ENCODE results near the gene GPR158.
"Not testable (repeated sequence)": the region's sequence is repeated elsewhere in the genome, so short reads cannot be mapped to it uniquely, and the experiment has no call there.

GPR158 gene

DNA sequence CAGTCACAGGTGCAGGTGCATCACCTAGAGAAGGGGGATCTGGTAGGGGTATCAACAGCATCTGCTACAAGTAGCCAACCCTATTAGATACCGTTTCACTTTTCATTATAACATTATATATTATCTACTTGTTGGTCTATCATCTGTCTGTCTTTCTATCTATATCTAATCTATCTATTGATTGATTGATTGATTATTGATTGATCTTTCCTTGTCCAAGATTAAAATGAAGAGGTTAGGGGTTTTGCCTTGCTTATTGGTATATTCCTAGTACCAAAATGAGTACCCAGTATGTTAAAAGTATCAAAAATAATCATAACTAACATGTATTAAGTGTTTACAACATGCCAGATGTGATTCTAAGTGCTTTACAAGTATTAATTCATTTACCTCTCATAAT is 121.5 kb downstream of the GPR158 start:
- DNase-seq (ENCODE audit: low spot score), result no peak

- DNase-seq (ENCODE audit: low spot score), result no peak
Measured at GRCh38 chr10:25297466-25297865, 122.7 kb downstream of the GPR158 start.

- no peak for DNase-seq (ENCODE audit: low spot score)
Measured at GRCh38 chr10:25300073-25300472, 125.3 kb downstream of the GPR158 start.

DNA sequence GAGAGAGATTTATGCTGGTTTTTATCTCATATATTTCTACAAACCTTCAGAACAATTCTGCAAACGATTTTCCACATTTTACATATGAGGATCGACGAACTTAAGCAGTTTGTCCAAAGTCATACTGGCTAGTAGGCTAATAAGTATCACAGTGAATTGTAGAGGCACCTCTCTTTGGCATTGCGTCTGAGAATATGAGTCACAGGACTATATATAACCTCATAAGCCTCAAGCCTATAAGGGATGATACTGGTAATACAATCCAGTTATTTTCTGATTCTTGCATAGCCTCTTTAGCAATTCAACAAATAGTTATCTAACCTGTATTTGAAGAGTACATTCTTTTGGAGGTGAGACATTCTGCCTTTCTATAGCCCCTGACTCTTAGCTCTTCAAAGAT is 129.8 kb downstream of the GPR158 start:
- DNase-seq (ENCODE audit: low spot score), result no peak

DNA sequence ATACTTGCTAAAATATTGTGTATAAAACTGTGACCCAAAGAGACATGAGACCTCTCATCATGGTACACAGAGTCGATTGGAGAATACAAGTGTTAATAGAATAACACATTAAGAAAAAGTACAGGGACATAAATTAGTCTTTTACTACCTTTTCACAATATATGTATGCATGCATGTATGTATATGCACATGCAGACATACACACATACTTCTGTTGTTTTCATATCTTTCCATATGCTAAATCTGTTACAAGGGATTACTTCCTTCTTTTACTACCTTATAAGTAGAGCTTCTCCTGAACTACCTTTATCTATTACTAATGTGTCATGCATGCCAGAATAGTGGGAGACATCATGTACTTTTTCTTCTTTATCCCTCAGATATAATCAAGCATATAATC is 131.6 kb downstream of the GPR158 start:
- DNase-seq (ENCODE audit: low spot score), result no peak

GRCh38 chr10:25308278-25308677 is 133.5 kb downstream of the GPR158 start:
- DNase-seq (ENCODE audit: low spot score), result no peak

- DNase-seq (ENCODE audit: low spot score), result not testable (repeated sequence)
Measured at GRCh38 chr10:25317596-25318211, 142.9 kb downstream of the GPR158 start.

DNA sequence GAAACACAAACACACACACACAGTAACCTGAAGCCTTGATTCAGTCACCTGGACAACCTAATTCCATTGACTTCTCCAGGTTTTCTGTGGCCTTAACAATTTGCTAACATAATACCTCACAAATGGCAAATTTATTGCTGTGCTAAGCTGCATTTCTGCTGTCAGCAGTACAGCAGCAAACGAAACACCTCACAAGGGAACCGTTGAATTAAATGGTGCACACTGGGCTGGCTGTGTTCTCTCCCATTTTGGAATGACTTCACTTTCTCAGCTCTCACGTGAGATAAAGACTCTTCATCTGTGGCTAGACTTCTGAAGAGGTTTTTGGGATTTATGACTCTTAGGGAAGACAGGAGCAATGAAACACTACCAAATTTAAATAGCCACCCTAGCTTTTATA is 152.5 kb downstream of the GPR158 start:
- no peak for DNase-seq (ENCODE audit: low spot score)

- DNase-seq (ENCODE audit: low spot score), result no peak
Measured at GRCh38 chr10:25328361-25328760, 153.6 kb downstream of the GPR158 start.

DNA sequence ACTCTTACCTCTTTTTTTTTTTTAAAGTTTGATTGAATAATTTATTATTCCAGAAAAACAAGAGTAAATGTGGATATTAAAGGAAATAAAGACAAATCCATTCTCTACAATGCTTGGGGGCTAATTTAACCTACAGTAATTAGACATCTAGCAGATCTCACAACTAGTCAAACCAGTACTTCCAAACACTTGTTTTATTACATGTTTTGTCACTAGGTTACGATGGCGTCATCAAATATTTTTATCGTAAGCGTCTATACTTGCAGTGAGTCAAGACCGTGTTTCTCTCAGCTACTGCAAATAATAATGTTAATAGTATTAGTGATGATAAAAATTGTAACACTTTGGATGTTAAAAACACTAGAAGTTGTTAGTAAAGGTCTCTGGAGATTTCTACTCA is 154.8 kb downstream of the GPR158 start:
- not testable (repeated sequence) for DNase-seq (ENCODE audit: low spot score)

GRCh38 chr10:25334445-25334844 is 159.6 kb downstream of the GPR158 start:
- DNase-seq (ENCODE audit: low spot score), result no peak

DNA sequence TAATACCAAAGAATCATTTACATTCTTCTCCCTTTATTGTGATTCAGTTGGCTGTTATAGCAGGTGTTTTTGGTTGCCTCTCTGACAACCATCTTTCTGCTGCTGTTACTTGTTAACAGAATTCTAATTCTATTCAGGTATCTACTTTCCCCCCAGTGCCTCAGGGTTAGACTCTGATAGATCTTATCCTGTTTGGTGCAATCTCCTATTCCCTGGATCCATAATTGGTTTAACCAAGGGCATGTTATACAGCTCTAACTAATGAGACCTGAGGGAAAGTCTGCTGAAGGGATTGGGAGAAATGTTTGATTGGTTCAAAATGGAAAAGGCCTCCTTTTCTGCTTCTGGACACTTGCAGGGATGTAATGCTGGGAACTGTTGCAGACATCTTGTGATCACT is 161.5 kb downstream of the GPR158 start:
- DNase-seq (ENCODE audit: low spot score), result no peak

DNA sequence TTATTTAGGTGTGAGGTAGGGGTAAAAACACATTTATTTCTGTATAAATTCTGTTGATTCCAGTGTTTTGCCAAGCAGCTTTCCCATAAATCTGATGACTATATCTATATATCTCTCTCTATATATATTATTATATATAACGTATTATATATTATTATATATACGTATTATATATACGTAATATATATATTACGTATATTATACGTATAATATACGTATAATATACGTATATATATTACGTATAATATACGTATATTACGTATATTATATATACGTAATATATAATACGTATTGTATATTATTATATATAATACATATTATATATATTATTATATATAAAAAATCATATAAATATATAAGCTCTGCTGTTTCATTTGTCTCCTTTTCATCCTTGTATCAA is 163.5 kb downstream of the GPR158 start:
- no peak for DNase-seq (ENCODE audit: low spot score)

- DNase-seq (ENCODE audit: low spot score), result no peak
Measured at GRCh38 chr10:25339966-25340365, 165.2 kb downstream of the GPR158 start.

- no peak for DNase-seq (ENCODE audit: low spot score)
Measured at GRCh38 chr10:25349520-25349919, 174.7 kb downstream of the GPR158 start.

- no peak for DNase-seq (ENCODE audit: low spot score)
Measured at GRCh38 chr10:25356609-25357008, 181.8 kb downstream of the GPR158 start.

- DNase-seq (ENCODE audit: low spot score), result no peak
Measured at GRCh38 chr10:25357269-25357668, 182.5 kb downstream of the GPR158 start.

- no peak for DNase-seq (ENCODE audit: low spot score)
Measured at GRCh38 chr10:25382029-25382810, 207.4 kb downstream of the GPR158 start.

- not testable (repeated sequence) for DNase-seq (ENCODE audit: low spot score)
Measured at GRCh38 chr10:25382901-25383300, 208.1 kb downstream of the GPR158 start.

DNA sequence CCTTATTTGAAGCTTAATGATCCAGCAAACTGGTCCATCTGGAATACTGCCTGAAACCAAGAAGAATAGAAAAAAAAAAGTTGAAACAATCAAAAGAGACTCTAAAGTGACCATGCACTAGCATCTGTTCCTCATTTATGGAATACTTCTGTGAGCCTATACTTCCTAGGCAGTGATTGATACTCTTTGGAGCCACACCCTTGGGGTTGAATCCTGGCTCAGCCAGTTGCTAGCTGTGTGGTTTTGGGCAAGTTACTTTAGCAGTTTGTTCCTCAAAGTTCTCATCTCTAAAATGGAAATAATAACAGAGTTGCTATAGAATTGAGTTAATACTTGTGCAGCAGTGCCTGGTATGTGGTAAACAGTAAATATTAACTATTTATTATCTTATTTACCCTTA is 208.9 kb downstream of the GPR158 start:
- no peak for DNase-seq (ENCODE audit: low spot score)

- no peak for DNase-seq (ENCODE audit: low spot score)
Measured at GRCh38 chr10:25384618-25385017, 209.8 kb downstream of the GPR158 start.

- DNase-seq (ENCODE audit: low spot score), result no peak
Measured at GRCh38 chr10:25388188-25388861, 213.5 kb downstream of the GPR158 start.

- no peak for DNase-seq (ENCODE audit: low spot score)
Measured at GRCh38 chr10:25388862-25389206, 214.0 kb downstream of the GPR158 start.
